ENCODE measurements around the gene CD44.
A peak's percentile ranks its signal among the peaks of the same experiment; 100 is the strongest.
"Not testable (repeated sequence)": the region's sequence is repeated elsewhere in the genome, so short reads cannot be mapped to it uniquely, and the experiment has no call there.

Gene CD44

GRCh38 chr11:35138943-35139721, at the start of gene CD44:
TSS of gene CD44 (plus strand) at chr11:35139171. CDS start at chr11:35139304, 133 bp downstream.
- DNase-seq = peak; percentile 76 to 82

- DNase-seq = no peak
These were observed 49.3 kb upstream of the CD44 start for GRCh38 chr11:35089666-35090065.

DNA sequence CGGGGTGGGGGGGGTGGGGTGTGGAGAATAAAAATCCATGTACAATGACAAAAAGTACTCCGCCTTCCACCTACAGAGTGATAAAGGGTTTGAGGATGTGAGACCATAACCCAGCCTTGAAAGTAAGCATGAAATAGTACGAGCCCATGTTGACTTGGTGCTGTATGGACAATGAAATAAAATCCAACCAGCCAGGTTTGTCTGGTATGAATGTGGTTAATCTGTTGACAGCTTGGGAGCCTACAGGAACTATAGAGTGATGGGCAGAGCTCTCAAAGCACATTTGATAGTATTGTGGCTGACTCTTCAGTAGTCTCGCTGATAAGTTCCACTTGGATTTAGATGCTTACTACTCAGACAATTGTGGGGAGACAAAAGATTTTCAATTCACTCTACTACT, 48.8 kb upstream of the CD44 start:
- DNase-seq = no peak

DNA sequence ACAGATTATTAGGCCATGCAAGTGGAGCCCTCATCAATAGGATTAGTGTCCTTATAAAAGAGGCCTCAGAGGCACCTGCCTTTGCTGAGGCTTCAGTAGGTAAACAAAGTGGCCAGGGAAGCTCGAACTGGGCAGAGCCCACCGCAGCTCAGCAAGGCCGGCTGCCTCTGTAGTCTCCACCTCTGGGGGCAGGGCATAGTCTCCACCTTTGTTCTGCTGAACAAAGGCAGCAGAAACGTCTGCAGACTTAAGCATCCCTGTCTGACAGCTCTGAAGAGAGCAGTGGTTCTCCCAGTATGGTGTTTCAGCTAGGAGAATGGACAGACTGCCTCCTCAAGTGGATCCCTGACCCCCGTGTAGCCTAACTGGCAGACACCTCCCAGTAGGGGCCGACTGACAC, 48.0 kb upstream of the CD44 start:
- not testable (repeated sequence) for DNase-seq

DNA sequence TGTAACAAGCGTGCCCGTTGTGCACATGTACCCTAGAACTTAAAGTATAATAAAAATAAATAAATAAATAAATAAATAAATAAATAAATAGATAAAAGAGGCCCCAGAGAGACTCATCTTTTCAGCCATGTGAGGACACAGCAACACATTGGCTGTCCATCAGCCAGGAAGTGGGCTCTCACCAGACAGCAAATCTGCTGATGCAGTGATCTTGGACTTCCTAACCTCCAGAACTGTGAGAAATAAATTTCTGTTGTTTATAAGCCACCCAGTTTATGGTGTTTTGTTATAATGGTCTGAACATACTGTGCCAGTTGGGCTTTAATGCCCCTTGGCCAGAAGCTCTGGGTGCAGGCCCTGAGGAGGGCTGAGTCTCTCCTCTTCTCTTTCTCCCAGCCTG, 42.2 kb upstream of the CD44 start:
- DNase-seq = no peak

DNA sequence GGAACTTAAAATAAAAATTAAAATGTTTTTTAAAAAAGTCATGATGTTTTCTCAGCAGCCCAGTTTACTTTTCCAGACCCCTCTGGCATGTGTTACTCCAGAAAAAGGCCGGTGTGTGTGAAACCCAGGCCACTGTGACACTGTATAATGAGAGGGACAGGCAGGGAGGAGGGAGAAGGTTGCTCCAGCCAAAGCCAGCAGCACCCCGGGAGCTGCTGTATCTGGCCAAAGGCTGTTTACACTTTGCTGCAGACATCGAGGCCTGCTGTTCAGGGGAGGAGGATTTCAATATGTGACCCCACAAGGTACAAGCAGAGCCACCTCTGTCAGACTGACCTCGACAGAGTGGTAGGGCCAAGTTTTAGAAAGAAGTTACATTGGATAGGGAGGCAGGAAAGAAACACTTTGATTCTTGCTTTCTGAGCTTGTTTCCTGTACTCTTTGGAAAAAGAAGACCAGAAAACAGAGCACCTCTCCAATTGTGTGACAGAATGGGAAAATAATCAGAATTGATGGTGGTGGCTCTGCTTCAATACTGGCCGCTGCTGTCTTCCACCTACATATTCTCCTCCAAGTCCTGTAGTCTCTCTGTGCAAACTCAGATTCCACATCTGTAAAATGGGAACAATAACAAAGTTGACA, 41.0 kb upstream of the CD44 start:
- no peak for DNase-seq

GRCh38 chr11:35098855-35099254, 40.1 kb upstream of the CD44 start:
- no peak for DNase-seq

GRCh38 chr11:35099278-35100012, 39.5 kb upstream of the CD44 start:
- DNase-seq = no peak

- DNase-seq = no peak
These were observed 39.0 kb upstream of the CD44 start for GRCh38 chr11:35100013-35100383.

DNA sequence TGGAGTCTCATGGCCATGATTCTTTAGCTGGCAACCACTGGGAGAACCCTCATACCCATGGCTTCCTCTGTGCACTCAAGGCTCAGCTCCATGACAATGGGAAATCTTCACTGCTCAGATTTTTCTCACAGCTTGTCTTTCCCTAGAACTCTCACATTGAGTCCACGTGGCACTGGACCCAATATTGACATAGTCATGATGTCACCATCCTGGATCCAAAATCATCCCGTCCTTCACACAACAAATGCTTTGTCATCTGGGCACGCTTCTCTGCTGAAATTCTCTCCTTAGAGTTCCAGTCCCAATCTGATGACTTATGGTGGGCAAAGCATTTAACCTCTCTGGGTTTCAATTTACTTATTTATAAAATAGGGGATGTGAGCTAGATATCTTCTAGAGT, 37.7 kb upstream of the CD44 start:
- no peak for DNase-seq

DNA sequence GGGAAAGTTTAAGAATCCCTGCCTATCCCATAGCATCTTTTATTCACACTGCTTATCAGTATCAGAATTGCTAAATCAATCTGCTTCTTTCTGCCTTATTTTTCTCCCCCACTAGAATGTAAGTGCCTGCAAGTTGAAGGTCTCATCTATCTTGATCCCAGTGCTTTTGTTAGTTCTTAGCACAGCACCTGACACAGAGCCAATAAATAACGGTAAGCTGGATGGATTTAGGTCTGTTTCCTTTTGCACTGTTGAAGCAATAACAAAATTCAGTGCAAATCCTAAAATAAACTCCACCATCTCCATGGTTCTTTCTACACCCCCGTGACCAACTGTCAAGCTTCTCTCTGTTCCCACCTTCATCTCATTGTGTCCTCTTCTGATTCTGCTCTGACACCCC, 36.7 kb upstream of the CD44 start:
- DNase-seq = no peak

- no peak for DNase-seq
These were observed 35.4 kb upstream of the CD44 start for GRCh38 chr11:35103366-35104208.

- DNase-seq = no peak
These were observed 34.3 kb upstream of the CD44 start for GRCh38 chr11:35104655-35105054.

DNA sequence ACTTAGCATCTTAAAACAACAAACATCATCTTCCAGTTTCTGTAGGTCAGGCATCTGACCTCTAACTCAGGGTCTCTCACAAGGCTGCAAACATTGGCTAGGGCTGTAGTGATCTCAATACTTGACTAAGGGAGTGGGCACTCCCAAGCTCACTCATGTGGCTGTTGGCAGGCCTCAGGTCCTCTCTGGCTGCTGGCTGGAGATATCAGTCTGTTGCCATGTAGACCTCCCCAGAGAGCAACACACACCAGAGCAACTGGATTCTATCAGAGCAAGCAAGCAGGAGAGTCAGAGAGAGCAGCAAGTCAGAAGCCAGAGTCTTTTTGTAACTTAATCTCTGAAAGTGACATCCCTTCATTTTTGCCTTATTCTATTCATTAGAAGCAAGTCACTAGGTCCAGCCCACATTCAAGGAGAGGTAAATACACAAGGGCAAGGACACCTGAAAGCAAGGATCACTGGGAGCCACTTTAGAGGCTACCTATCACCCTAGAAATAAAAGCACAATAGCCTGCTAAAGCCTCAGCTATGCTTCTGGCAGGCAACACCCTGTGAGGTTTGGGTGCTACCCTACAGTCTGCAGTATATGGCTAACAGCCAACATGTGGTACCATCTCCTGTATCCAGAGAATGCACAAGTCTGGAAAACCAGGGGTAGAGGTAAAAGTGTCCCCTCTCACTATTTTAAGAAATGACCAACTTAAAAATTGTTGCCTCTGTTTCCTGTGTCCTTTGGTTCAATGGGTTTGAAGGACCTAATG, 33.5 kb upstream of the CD44 start:
- no peak for DNase-seq

- DNase-seq = no peak
These were observed 32.4 kb upstream of the CD44 start for GRCh38 chr11:35106595-35106994.

- no peak for DNase-seq
These were observed 31.1 kb upstream of the CD44 start for GRCh38 chr11:35107861-35108260.

- DNase-seq = not testable (repeated sequence)
These were observed 30.6 kb upstream of the CD44 start for GRCh38 chr11:35108336-35108735.

- DNase-seq = no peak
These were observed 29.9 kb upstream of the CD44 start for GRCh38 chr11:35109041-35109440.

DNA sequence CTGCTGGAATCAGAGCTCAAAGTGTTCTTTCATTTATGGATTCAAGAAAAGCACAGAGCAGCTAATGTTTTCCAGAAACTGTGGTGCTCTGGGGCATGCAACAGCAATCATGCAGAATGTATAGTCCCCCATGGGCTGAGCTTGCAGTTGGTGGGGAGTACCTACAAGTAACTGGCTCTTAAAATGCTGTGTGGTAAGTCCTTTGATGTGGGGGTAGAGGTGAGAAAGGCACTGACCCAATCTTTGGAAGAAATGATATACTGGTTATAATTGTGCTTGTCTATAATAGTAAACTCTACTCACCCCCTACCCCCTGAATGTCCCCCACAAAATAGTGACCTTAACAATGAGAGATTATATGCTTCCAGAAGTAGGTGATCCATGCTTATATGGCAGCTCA, 29.1 kb upstream of the CD44 start:
- no peak for DNase-seq

- DNase-seq = no peak
These were observed 27.6 kb upstream of the CD44 start for GRCh38 chr11:35111161-35112055.

Measured in activated T-cell treated with anti-CD3 and anti-CD28 coated beads, Interleukin-2, amount 50 U/mL, for 48 hours (primary cell).